ENCODE measurements around the gene SCD. TPM values are rescaled to one million over a fixed set of nuclear protein-coding genes. Genes with fewer than 3 reads are reported as not detected.

Gene SCD
- total RNA-seq, 2 experiments from 2014 or later: 239 to 240 TPM

GRCh38 chr10:100340948-100341847, 5.8 kb upstream of the SCD start:
- POLR2A ChIA-PET: interaction anchor here (0.6 to 1.2 kb wide), 2 partner anchors 168 to 211 kb away, joined by 3 read pairs; no protein-coding TSS in a partner anchor

GRCh38 chr10:100341953-100342626, 4.9 kb upstream of the SCD start:
- POLR2A ChIA-PET: interaction anchor here (1.2 kb wide), 1 partner anchor 167 kb away, joined by 3 read pairs; no protein-coding TSS in a partner anchor

More at GRCh38 chr10:100340948-100341847, 5.8 kb upstream of the SCD start:
- DNase-seq: no peak
- peaks cover 49% of the 10 kb centered on the region for H3K4me1 Mint-ChIP-seq (ENCODE audit: low read depth)
- no peak for ATAC-seq
- H3K27ac Mint-ChIP-seq: peak overlapping the region; percentile 18
- H3K27me3 Mint-ChIP-seq (ENCODE audit: low read depth): no peaks in the 10 kb centered on the region
- CTCF ChIA-PET: interaction anchor here (0.8 to 24.9 kb wide), 10 partner anchors 9 to 178 kb away, joined by 3 to 311 read pairs (median 8); partner anchors contain the start of gene SEC31B
- H3K4me3 Mint-ChIP-seq: no peak overlapping the region
- no peaks in the 10 kb centered on the region for H3K9me3 Mint-ChIP-seq (ENCODE audit: insufficient read depth)
- no peaks in the 10 kb centered on the region for H3K36me3 Mint-ChIP-seq (ENCODE audit: low read depth)

GRCh38 chr10:100342627-100342972, 4.4 kb upstream of the SCD start:
- peaks cover 1% of the 10 kb centered on the region for H3K36me3 Mint-ChIP-seq (ENCODE audit: low read depth)
- no peak for DNase-seq
- CTCF ChIA-PET: interaction anchor here (0.7 to 24.9 kb wide), 12 partner anchors 9 to 176 kb away, joined by 3 to 311 read pairs (median 6); partner anchors contain the start of gene SEC31B
- peak overlapping the region; percentile 6 for H3K27ac Mint-ChIP-seq
- peaks cover 51% of the 10 kb centered on the region for H3K4me1 Mint-ChIP-seq (ENCODE audit: low read depth)
- no peaks in the 10 kb centered on the region for H3K27me3 Mint-ChIP-seq (ENCODE audit: low read depth)
- H3K4me3 Mint-ChIP-seq: no peak overlapping the region
- no peak for ATAC-seq
- POLR2A ChIA-PET: interaction anchor here (2.1 kb wide), 1 partner anchor 31 kb away, joined by 8 read pairs; no protein-coding TSS in a partner anchor
- H3K9me3 Mint-ChIP-seq (ENCODE audit: insufficient read depth): no peaks in the 10 kb centered on the region

More at GRCh38 chr10:100341953-100342626, 4.9 kb upstream of the SCD start:
- H3K27me3 Mint-ChIP-seq (ENCODE audit: low read depth): no peaks in the 10 kb centered on the region
- H3K9me3 Mint-ChIP-seq (ENCODE audit: insufficient read depth): no peaks in the 10 kb centered on the region
- peak; percentile 72 for DNase-seq
- no peaks in the 10 kb centered on the region for H3K36me3 Mint-ChIP-seq (ENCODE audit: low read depth)
- H3K4me3 Mint-ChIP-seq: no peak overlapping the region
- H3K27ac Mint-ChIP-seq: peak overlapping the region; percentile 18
- H3K4me1 Mint-ChIP-seq (ENCODE audit: low read depth): peaks cover 51% of the 10 kb centered on the region
- ATAC-seq: peak; percentile 18
- CTCF ChIA-PET: interaction anchor here (0.7 to 24.9 kb wide), 11 partner anchors 10 to 177 kb away, joined by 3 to 311 read pairs (median 6); partner anchors contain the start of gene SEC31B

DNA sequence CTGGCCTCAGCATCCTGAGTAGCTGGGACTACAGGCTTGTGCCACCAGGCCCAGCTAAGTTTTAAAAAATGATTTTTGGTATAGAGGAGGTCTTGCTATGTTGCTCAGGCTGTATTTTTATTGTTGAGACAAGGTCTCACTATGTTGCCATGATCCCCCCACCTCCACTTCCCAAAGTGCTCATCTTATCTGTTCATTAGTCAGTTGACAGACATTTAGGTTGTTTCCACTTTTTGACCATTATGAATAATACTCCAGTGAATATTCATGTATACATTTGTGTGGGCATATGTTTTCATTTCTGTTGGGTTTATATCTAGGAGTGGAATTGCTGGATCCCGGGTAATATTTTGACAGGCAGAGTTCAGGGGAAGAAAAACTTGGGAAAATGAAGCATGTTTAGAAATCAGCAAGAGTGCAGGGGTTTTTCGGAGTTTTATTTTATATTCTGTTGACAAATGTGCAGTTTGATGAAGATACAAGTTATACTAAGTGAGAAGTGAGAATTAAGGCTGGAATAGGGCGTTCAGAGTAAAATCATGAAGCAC, 2.7 kb upstream of the SCD start:
- Mint-ChIP-seq H3K27ac (no peak overlapping the region), H3K27me3 (ENCODE audit: low read depth) (no peaks in the 10 kb centered on the region), H3K9me3 (ENCODE audit: insufficient read depth) (no peaks in the 10 kb centered on the region), H3K36me3 (ENCODE audit: low read depth) (peaks cover 18% of the 10 kb centered on the region), H3K4me3 (no peak overlapping the region), H3K4me1 (ENCODE audit: low read depth) (peaks cover 53% of the 10 kb centered on the region)
- CTCF ChIA-PET: interaction anchor here (0.7 to 24.9 kb wide), 12 partner anchors 10 to 191 kb away, joined by 3 to 311 read pairs (median 4); partner anchors contain the start of genes HIF1AN and SEC31B
- POLR2A ChIA-PET: interaction anchor here (2.1 to 5.7 kb wide), 2 partner anchors 26 to 29 kb away, joined by 8 to 43 read pairs; no protein-coding TSS in a partner anchor
- DNase-seq (no peak), ATAC-seq (no peak)

DNA sequence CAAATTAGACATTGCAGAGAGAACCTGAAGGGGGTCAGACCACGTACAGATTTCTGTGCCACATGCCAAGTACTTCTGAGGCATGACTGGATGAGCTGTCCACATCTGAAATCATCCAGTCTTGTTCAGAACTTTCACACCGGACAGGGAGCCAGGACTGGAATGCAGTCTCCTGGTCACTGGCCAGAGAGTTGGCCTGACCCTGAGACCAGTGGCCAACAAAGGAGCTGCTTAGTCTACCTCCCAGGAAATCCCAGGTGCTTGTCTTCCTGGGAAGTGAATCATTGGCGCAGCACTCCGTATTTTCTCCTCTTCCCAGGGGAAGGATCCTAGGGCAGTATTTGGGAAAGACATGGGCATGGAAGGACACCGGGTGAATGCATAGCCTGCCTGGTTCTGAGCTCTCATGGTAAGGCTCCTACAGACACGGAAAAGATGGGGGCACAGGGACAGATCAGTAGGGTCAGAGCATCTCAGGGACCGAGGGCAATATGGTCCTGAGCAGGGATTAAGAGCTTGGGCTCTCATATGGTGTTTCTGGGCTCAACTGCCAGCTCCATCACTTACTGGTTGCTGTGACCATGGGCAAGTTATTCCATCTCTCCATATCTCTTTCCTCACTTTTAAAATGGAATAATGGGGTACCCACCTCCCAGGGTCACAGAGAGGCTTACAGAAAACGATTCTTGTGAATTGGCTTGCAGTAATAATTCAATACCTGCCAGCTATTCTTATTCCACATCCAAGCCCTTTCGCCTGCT, 1.3 kb upstream of the SCD start:
- ChIA-PET CTCF (interaction anchor here (0.7 to 24.9 kb wide), 13 partner anchors 8 to 189 kb away, joined by 3 to 311 read pairs (median 12); partner anchors contain the start of gene HIF1AN), POLR2A (interaction anchor here (0.8 to 5.8 kb wide), 8 partner anchors 15 to 170 kb away, joined by 3 to 43 read pairs (median 4); partner anchors contain the start of gene PKD2L1)
- peak overlapping the region; percentile 96 for H3K4me3 Mint-ChIP-seq
- H3K4me1 Mint-ChIP-seq (ENCODE audit: low read depth): peaks cover 61% of the 10 kb centered on the region
- peaks cover 33% of the 10 kb centered on the region for H3K36me3 Mint-ChIP-seq (ENCODE audit: low read depth)
- ATAC-seq (no peak), DNase-seq (no peak)
- H3K27ac Mint-ChIP-seq: peak overlapping the region; percentile 80
- H3K27me3 Mint-ChIP-seq (ENCODE audit: low read depth): no peaks in the 10 kb centered on the region
- H3K9me3 Mint-ChIP-seq (ENCODE audit: insufficient read depth): no peaks in the 10 kb centered on the region

DNA sequence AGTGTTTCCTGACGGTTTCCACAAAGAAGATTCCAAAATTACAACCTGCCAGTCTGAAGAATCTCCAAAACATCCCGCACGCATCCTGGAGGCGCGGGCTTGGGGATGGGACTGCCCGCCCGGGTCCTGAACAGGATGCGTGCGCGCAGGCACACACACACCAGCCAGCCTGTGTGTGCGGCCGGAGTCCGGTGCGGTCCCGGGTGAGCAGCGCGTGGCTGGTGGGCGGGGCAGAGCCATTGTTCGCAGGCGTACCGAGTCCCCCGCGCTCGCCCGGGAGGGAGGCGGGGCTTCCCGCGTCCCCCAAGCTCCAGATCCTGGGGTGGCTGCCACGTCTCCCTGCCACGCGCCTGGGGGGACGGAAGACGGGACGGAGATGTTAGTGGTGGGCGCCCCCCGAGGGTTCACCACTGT, 675 bp upstream of the SCD start:
- CTCF ChIA-PET: interaction anchor here (0.7 to 24.9 kb wide), 12 partner anchors 8 to 189 kb away, joined by 3 to 311 read pairs (median 13); partner anchors contain the start of gene HIF1AN
- H3K4me1 Mint-ChIP-seq (ENCODE audit: low read depth): peaks cover 61% of the 10 kb centered on the region

DNA sequence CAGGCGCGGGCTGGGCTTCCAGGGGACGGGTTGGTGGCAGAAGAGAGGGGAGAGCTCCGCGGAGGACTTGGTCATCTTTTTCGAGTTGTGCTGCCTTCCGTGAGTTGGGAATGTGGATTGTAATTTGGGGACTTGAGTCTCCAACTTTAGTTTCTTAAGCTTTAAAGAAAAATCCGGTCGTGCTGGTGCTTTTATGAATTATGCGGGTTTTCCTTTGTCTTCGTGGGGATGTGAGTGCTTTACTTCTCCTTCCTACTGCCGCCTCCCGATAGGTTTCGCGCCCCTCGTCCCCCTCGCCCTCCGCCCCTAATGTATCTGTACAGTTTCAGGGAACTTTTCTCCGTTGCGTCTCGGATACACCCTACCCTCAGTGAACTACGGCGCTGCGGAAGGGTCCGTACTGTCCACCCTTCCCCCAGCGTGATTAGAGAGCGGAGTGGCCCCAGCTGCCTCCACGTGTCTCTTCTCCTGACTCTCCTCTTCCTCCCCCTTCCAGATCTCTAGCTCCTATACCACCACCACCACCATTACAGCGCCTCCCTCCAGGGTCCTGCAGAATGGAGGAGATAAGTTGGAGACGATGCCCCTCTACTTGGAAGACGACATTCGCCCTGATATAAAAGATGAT, 649 bp downstream of the SCD start:
- ATAC-seq (no peak), DNase-seq (no peak)
- Mint-ChIP-seq H3K27ac (peak overlapping the region; percentile 90), H3K36me3 (ENCODE audit: low read depth) (peaks cover 51% of the 10 kb centered on the region), H3K9me3 (ENCODE audit: insufficient read depth) (no peaks in the 10 kb centered on the region), H3K4me1 (ENCODE audit: low read depth) (peaks cover 69% of the 10 kb centered on the region), H3K27me3 (ENCODE audit: low read depth) (no peaks in the 10 kb centered on the region), H3K4me3 (peak overlapping the region; percentile 96)
- CTCF ChIA-PET: interaction anchor here (1.0 to 24.9 kb wide), 9 partner anchors 9 to 192 kb away, joined by 3 to 311 read pairs (median 17); partner anchors contain the start of gene HIF1AN
- POLR2A ChIA-PET: interaction anchor here (1.0 to 5.8 kb wide), 6 partner anchors 16 to 162 kb away, joined by 3 to 43 read pairs (median 14); partner anchors contain the start of gene BLOC1S2

More for the DNA sequence above, 675 bp upstream of the SCD start:
- Mint-ChIP-seq H3K27me3 (ENCODE audit: low read depth) (no peaks in the 10 kb centered on the region), H3K4me3 (peak overlapping the region; percentile 96), H3K9me3 (ENCODE audit: insufficient read depth) (no peaks in the 10 kb centered on the region), H3K27ac (peak overlapping the region; percentile 90), H3K36me3 (ENCODE audit: low read depth) (peaks cover 39% of the 10 kb centered on the region)
- DNase-seq (peak; percentile 86), ATAC-seq (peak; percentile 70)
- POLR2A ChIA-PET: interaction anchor here (0.8 to 5.8 kb wide), 7 partner anchors 16 to 170 kb away, joined by 3 to 43 read pairs (median 5); partner anchors contain the start of gene PKD2L1

DNA sequence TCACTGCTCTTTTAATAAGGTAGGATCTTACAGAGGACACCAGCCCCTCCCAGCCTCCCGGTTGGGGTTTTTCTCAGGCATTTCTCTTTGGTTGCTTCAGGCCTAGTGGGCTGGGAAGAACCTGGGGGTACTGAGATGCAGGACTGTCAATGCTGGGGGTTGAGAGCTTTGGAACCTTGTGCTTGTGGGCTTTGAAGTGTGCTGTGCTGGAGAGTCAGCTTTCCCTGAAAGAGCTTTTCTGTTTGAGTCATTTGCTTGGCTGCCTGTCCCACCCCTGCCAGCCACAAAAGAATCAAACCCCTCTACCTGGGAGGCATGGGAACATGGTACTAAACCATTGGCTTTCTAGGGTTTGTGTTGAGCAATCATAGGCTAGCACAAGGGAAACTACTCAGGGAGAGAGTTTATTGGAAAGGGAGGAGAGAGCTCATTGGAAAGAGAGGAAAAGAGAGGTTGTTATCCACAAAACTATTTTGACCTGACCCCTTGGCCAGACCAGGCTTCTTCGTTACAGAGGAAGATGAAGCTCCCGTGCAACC, 1.4 kb downstream of the SCD start:
- no peaks in the 10 kb centered on the region for H3K9me3 Mint-ChIP-seq (ENCODE audit: insufficient read depth)
- CTCF ChIA-PET: interaction anchor here (0.7 to 24.9 kb wide), 6 partner anchors 21 to 395 kb away, joined by 4 to 311 read pairs (median 36); no protein-coding TSS in a partner anchor
- POLR2A ChIA-PET: interaction anchor here (0.9 to 5.8 kb wide), 6 partner anchors 11 to 161 kb away, joined by 3 to 43 read pairs (median 17); partner anchors contain the start of gene BLOC1S2
- H3K27me3 Mint-ChIP-seq (ENCODE audit: low read depth): no peaks in the 10 kb centered on the region
- no peak for DNase-seq
- H3K27ac Mint-ChIP-seq: peak overlapping the region; percentile 90
- H3K4me1 Mint-ChIP-seq (ENCODE audit: low read depth): peaks cover 74% of the 10 kb centered on the region
- ATAC-seq: no peak
- peak overlapping the region; percentile 96 for H3K4me3 Mint-ChIP-seq
- peaks cover 59% of the 10 kb centered on the region for H3K36me3 Mint-ChIP-seq (ENCODE audit: low read depth)

GRCh38 chr10:100349087-100349486, 2.1 kb downstream of the SCD start:
- H3K27ac Mint-ChIP-seq: peak overlapping the region; percentile 47
- H3K36me3 Mint-ChIP-seq (ENCODE audit: low read depth): peaks cover 65% of the 10 kb centered on the region
- no peaks in the 10 kb centered on the region for H3K9me3 Mint-ChIP-seq (ENCODE audit: insufficient read depth)
- peaks cover 75% of the 10 kb centered on the region for H3K4me1 Mint-ChIP-seq (ENCODE audit: low read depth)
- ATAC-seq: no peak
- H3K27me3 Mint-ChIP-seq (ENCODE audit: low read depth): no peaks in the 10 kb centered on the region
- ChIA-PET POLR2A (interaction anchor here (0.7 to 5.8 kb wide), 5 partner anchors 10 to 162 kb away, joined by 3 to 43 read pairs (median 10); no protein-coding TSS in a partner anchor), CTCF (interaction anchor here (0.7 to 24.9 kb wide), 7 partner anchors 11 to 394 kb away, joined by 4 to 311 read pairs (median 23); no protein-coding TSS in a partner anchor)
- peak overlapping the region; percentile 96 for H3K4me3 Mint-ChIP-seq
- DNase-seq: no peak

Data from activated CD8-positive, alpha-beta T cell treated with anti-CD3 and anti-CD28 coated beads, Interleukin-2, amount 10 ng/mL, durations not matched to agents 7 days and 5 days (primary cell).